ENCODE measurements around the gene DBT. TPM values are rescaled to one million over a fixed set of nuclear protein-coding genes. Genes with fewer than 3 reads are reported as not detected.

DBT gene
- polyA plus RNA-seq, 1 of the 3 experiments (the other 2 are of a cell fraction), result 2.0 TPM

DNA sequence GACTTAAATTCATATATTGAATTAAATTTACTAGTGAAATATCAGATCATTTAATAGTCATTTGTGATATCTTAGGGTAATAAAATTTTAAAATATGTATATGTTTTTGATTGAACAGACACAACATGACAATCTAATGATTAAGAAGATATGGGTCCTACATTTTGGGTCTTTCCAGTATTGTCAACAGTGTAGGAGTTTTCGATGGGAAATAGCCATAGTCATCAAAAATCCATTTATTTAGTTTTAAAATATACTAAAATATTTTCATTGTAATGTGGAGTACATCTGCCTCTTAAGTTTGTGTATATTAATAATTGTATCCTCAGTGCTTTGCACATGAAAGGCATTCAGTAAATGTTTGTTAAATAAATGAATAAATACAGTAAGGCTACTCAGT, 102.7 kb downstream of the DBT start:
- no peaks in the 10 kb centered on the region for H4K20me1 ChIP-seq (ENCODE audit: insufficient read depth)
- 97% methylated on average over 1 of the region's 1 CpG for WGBS (ENCODE audit: low lambda C conversion rate)
- H3K9ac ChIP-seq, result no peak overlapping the region
- H3K36me3 ChIP-seq (replicated peaks in 1 of 2; ENCODE audit: control insufficient read depth in 1 of 2, insufficient read depth in 2 of 2, low read length in 1 of 2), result peaks cover 82 to 86% of the 10 kb centered on the region in 2 experiments
- no peaks in the 10 kb centered on the region for H3K79me2 ChIP-seq (ENCODE audit: insufficient read depth)
- H3F3A ChIP-seq (replicated peaks; ENCODE audit: insufficient read depth), result peaks cover 5% of the 10 kb centered on the region
- H3K4me1 ChIP-seq (ENCODE audit: control insufficient read depth in 1 of 2, insufficient read depth in 2 of 2, low read depth in 1 of 2, low read length in 1 of 2), result no peaks in the 10 kb centered on the region
- no peak overlapping the region for H2AFZ ChIP-seq (ENCODE audit: low read depth)
- ChIA-PET POLR2A (no interaction called here), CTCF (no interaction called here)
- no peak overlapping the region for H3K4me2 ChIP-seq
- DNase-seq, result no peak
- TF ChIP-seq, protein P1, sequence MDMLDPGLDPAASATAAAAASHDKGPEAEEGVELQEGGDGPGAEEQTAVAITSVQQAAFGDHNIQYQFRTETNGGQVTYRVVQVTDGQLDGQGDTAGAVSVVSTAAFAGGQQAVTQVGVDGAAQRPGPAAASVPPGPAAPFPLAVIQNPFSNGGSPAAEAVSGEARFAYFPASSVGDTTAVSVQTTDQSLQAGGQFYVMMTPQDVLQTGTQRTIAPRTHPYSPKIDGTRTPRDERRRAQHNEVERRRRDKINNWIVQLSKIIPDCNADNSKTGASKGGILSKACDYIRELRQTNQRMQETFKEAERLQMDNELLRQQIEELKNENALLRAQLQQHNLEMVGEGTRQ (IDR thresholded peaks at IDR 0.05; ENCODE audit: borderline replicate concordance, low read depth, low read length), result no peak
- TF ChIP-seq POLR2AphosphoS5 (IDR thresholded peaks at IDR 0.05; ENCODE audit: low read depth, low read length) (no peak), RAD21 (IDR thresholded peaks at IDR 0.05; ENCODE audit: low read length) (no peak), JUND (IDR thresholded peaks at IDR 0.05) (no peak), SMC3 (IDR thresholded peaks at IDR 0.05; ENCODE audit: low read depth, low read length) (no peak), NFIC (IDR thresholded peaks at IDR 0.05; ENCODE audit: borderline replicate concordance) (no peak), NRF1 (IDR thresholded peaks at IDR 0.05; ENCODE audit: low read depth, low read length) (no peak), FOXM1 (IDR thresholded peaks at IDR 0.05; ENCODE audit: low read depth) (no peak), ELF1 (IDR thresholded peaks at IDR 0.05) (no peak), TAF1 (IDR thresholded peaks at IDR 0.05; ENCODE audit: borderline replicate concordance, low read depth, low read length) (no peak), SIN3A (IDR thresholded peaks at IDR 0.05; ENCODE audit: borderline replicate concordance, low read depth, low read length) (no peak), EP300 (IDR thresholded peaks at IDR 0.05; ENCODE audit: borderline replicate concordance in 1 of 2, low read depth in 1 of 2, low read length in 1 of 2) (no peak)
- TF ChIP-seq, protein P2, sequence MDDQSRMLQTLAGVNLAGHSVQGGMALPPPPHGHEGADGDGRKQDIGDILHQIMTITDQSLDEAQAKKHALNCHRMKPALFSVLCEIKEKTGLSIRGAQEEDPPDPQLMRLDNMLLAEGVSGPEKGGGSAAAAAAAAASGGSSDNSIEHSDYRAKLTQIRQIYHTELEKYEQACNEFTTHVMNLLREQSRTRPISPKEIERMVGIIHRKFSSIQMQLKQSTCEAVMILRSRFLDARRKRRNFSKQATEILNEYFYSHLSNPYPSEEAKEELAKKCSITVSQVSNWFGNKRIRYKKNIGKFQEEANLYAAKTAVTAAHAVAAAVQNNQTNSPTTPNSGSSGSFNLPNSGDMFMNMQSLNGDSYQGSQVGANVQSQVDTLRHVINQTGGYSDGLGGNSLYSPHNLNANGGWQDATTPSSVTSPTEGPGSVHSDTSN (IDR thresholded peaks at IDR 0.05), result no peak
- TF ChIP-seq, protein P3, sequence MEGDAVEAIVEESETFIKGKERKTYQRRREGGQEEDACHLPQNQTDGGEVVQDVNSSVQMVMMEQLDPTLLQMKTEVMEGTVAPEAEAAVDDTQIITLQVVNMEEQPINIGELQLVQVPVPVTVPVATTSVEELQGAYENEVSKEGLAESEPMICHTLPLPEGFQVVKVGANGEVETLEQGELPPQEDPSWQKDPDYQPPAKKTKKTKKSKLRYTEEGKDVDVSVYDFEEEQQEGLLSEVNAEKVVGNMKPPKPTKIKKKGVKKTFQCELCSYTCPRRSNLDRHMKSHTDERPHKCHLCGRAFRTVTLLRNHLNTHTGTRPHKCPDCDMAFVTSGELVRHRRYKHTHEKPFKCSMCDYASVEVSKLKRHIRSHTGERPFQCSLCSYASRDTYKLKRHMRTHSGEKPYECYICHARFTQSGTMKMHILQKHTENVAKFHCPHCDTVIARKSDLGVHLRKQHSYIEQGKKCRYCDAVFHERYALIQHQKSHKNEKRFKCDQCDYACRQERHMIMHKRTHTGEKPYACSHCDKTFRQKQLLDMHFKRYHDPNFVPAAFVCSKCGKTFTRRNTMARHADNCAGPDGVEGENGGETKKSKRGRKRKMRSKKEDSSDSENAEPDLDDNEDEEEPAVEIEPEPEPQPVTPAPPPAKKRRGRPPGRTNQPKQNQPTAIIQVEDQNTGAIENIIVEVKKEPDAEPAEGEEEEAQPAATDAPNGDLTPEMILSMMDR (IDR thresholded peaks at IDR 0.05), result no peak
- TF ChIP-seq, protein P4, sequence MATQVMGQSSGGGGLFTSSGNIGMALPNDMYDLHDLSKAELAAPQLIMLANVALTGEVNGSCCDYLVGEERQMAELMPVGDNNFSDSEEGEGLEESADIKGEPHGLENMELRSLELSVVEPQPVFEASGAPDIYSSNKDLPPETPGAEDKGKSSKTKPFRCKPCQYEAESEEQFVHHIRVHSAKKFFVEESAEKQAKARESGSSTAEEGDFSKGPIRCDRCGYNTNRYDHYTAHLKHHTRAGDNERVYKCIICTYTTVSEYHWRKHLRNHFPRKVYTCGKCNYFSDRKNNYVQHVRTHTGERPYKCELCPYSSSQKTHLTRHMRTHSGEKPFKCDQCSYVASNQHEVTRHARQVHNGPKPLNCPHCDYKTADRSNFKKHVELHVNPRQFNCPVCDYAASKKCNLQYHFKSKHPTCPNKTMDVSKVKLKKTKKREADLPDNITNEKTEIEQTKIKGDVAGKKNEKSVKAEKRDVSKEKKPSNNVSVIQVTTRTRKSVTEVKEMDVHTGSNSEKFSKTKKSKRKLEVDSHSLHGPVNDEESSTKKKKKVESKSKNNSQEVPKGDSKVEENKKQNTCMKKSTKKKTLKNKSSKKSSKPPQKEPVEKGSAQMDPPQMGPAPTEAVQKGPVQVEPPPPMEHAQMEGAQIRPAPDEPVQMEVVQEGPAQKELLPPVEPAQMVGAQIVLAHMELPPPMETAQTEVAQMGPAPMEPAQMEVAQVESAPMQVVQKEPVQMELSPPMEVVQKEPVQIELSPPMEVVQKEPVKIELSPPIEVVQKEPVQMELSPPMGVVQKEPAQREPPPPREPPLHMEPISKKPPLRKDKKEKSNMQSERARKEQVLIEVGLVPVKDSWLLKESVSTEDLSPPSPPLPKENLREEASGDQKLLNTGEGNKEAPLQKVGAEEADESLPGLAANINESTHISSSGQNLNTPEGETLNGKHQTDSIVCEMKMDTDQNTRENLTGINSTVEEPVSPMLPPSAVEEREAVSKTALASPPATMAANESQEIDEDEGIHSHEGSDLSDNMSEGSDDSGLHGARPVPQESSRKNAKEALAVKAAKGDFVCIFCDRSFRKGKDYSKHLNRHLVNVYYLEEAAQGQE (IDR thresholded peaks at IDR 0.05; ENCODE audit: low read depth, low read length), result no peak
- TF ChIP-seq, protein P5, sequence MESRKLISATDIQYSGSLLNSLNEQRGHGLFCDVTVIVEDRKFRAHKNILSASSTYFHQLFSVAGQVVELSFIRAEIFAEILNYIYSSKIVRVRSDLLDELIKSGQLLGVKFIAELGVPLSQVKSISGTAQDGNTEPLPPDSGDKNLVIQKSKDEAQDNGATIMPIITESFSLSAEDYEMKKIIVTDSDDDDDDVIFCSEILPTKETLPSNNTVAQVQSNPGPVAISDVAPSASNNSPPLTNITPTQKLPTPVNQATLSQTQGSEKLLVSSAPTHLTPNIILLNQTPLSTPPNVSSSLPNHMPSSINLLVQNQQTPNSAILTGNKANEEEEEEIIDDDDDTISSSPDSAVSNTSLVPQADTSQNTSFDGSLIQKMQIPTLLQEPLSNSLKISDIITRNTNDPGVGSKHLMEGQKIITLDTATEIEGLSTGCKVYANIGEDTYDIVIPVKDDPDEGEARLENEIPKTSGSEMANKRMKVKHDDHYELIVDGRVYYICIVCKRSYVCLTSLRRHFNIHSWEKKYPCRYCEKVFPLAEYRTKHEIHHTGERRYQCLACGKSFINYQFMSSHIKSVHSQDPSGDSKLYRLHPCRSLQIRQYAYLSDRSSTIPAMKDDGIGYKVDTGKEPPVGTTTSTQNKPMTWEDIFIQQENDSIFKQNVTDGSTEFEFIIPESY (IDR thresholded peaks at IDR 0.05; ENCODE audit: borderline replicate concordance, low read depth), result no peak
- TF ChIP-seq, protein P6, sequence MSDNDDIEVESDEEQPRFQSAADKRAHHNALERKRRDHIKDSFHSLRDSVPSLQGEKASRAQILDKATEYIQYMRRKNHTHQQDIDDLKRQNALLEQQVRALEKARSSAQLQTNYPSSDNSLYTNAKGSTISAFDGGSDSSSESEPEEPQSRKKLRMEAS (IDR thresholded peaks at IDR 0.05; ENCODE audit: low read depth), result no peak
- TF ChIP-seq, protein P7, sequence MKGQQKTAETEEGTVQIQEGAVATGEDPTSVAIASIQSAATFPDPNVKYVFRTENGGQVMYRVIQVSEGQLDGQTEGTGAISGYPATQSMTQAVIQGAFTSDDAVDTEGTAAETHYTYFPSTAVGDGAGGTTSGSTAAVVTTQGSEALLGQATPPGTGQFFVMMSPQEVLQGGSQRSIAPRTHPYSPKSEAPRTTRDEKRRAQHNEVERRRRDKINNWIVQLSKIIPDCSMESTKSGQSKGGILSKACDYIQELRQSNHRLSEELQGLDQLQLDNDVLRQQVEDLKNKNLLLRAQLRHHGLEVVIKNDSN (IDR thresholded peaks at IDR 0.05; ENCODE audit: borderline replicate concordance, low read depth), result no peak
- TF ChIP-seq, protein P8, sequence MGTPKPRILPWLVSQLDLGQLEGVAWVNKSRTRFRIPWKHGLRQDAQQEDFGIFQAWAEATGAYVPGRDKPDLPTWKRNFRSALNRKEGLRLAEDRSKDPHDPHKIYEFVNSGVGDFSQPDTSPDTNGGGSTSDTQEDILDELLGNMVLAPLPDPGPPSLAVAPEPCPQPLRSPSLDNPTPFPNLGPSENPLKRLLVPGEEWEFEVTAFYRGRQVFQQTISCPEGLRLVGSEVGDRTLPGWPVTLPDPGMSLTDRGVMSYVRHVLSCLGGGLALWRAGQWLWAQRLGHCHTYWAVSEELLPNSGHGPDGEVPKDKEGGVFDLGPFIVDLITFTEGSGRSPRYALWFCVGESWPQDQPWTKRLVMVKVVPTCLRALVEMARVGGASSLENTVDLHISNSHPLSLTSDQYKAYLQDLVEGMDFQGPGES (IDR thresholded peaks at IDR 0.05; ENCODE audit: low read depth, low read length), result no peak
- H3K9me3 ChIP-seq, result no peaks in the 10 kb centered on the region
- H3K4me3 ChIP-seq (ENCODE audit: low read depth in 2 of 2, low read length in 1 of 2), result no peak overlapping the region
- no peaks in the 10 kb centered on the region for H3K9me2 ChIP-seq
- no peak overlapping the region for H3K27ac ChIP-seq (ENCODE audit: low read depth in 2 of 2, low read length in 1 of 2)
- no peaks in the 10 kb centered on the region for H3K27me3 ChIP-seq (ENCODE audit: insufficient read depth)

Data from SK-N-SH (cell line).